D721Med (cell line): ENCODE results near the gene GDA.

ENCODE experiments used
- DNase-seq: peaks from one replicate; pipeline ENCODE4 v3.0.0; 2011; ENCODE audit warnings: low spot score; ENCODE audit not compliant: insufficient read length
- FAIRE-seq: peaks from 2 replicates; lab custom pipeline; 2011; peaks lifted over from hg19 to GRCh38; lab: Jason Lieb, UNC
- TF ChIP-seq, protein P1 (sequence below): IDR thresholded peaks from 2 replicates; pipeline ENCODE4 v1.5.1; 2012; ENCODE audit warnings: mild to moderate bottlenecking, control low read depth; ENCODE audit not compliant: insufficient read depth; ENCODE audit errors: missing control alignments

Gene GDA

DNA sequence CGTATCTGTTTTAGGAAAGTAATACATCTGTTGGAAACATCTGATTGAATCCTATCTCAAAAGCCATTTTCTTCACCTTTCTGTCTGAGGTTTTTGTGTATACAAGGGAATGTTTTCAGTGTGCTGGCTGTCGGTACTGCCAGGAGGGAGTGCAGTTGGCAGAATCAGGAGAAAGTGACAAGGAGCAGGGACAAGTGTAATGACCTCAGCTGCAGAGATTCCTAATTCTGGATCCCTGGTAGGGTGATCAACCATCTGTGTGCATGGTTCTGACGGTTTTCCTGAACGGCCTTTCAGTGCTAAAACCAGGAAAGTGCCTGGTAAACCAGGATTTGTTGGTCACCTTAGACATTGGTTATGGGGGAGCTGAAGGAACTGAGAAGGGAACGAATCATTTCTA is 1.6 kb upstream of the GDA start:
- FAIRE-seq, result no peak
- TF ChIP-seq, protein P1, sequence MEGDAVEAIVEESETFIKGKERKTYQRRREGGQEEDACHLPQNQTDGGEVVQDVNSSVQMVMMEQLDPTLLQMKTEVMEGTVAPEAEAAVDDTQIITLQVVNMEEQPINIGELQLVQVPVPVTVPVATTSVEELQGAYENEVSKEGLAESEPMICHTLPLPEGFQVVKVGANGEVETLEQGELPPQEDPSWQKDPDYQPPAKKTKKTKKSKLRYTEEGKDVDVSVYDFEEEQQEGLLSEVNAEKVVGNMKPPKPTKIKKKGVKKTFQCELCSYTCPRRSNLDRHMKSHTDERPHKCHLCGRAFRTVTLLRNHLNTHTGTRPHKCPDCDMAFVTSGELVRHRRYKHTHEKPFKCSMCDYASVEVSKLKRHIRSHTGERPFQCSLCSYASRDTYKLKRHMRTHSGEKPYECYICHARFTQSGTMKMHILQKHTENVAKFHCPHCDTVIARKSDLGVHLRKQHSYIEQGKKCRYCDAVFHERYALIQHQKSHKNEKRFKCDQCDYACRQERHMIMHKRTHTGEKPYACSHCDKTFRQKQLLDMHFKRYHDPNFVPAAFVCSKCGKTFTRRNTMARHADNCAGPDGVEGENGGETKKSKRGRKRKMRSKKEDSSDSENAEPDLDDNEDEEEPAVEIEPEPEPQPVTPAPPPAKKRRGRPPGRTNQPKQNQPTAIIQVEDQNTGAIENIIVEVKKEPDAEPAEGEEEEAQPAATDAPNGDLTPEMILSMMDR, result no peak
- no peak for DNase-seq

DNA sequence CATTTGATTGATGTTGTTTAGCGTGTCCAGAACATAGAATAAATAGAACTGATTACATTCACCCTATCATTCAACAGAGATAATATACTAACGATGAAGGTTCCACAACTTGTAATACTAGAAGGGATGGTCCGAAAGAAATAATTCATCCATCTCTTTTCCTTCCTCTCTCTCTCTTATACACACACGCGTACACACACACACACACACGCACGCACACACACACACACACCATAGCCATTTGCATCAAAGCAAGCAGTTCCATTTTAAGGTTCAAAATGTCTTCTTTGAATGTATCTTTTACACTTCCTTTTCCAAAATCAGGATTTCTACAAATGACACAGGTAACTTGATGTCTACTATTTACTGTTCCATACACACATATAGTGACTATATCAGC is 887 bp downstream of the GDA start:
- FAIRE-seq (no peak), DNase-seq (no peak)
- TF ChIP-seq, protein P1, result no peak

DNA sequence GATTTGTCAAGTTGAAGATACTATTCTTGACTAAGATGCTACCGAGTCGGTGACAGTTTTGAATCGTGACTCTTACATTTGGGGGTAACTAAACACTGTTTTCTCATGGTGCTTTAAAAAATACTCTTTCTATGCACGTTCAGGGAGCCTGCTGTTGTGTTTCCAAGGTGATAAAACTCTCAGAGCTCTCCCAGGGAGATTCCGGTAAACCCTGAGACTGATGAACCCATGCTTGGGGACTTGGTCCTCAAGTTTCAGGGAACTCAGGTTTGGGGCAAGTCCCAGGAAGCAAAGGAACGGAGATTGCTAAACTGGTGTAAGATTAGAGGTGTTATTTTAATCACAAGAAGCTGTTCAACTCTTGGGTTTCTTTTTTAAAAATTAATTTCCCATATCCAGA is 1.4 kb downstream of the GDA start:
- no peak for DNase-seq
- TF ChIP-seq, protein P1, result no peak
- FAIRE-seq, result no peak

DNA sequence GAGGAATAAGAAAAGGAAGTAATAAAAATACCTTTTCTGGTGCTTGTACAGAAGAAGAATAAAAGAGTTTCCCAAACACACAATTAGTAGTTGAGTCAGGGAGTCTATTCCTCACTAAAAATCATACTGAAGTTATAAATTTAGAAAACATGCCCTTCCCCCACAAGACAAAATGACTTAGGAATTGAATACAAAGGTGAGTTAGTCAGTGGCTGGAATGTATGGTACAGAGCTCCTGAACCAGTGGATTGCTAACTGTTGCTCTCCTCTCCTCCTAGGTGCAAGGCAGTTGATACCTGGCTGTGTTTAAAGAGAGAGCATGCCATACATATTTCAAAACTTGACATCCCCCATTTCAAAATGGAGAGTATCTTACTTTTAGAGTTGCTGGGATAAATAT is 1.9 kb downstream of the GDA start:
- FAIRE-seq (no peak), DNase-seq (no peak)
- TF ChIP-seq, protein P1, result no peak

DNA sequence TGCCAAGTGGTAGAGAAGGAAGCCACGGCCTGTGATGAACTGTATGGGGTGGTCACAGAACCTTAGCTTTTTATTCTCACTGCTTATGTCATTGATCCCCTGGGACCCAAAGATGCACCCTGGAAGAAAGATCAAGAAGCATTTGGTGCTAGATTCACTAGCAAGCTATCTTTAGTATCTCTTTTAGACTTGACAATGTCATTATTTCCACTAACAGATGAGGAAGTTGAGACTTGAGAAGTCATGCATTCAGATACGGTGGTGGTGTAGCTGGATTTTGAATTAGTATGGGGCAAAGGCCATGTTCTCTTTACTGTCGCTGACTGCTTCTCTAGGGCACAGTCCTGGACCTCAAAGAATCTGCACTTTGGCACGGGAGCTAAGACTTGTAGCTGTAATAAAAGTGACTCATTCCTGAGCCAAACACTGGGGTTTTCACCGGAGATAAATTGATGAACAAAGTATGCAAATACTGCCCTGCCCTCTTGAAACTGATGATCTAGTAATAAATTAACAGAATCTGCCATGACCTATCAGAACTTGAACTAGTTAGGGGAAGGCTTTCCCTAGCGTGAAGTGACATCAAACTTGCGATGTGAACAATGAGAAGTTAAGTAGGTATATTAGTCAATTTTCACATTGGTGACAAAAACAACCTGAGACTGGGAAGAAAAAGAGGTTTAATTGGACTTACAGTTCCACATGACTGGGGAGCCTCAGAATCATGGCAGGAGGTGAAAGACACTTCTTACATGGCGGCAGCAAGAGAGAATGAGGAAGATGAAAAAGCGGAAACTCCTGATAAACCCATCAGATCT is 5.4 kb downstream of the GDA start:
- TF ChIP-seq, protein P1, result no peak
- FAIRE-seq (no peak), DNase-seq (no peak)

DNA sequence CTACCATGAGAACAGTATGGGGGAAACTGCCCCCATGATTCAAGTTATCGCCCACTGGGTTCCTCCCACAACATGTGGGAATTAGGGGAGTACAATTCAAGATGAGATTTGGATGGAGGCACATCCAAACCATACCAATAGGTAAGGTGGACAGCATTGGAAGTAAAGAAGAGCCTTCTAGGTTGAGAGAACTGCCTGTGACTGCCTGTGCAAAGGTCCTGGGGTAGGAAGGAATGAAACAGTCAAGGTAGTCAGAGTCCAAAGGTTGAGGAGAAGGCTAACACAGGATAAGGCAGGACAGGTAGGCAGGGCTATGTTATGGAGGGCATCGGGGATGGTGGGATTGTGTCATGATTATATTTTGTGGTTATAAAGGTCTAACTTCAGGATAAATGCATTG is 6.1 kb downstream of the GDA start:
- no peak for FAIRE-seq
- no peak for DNase-seq
- TF ChIP-seq, protein P1, result no peak

DNA sequence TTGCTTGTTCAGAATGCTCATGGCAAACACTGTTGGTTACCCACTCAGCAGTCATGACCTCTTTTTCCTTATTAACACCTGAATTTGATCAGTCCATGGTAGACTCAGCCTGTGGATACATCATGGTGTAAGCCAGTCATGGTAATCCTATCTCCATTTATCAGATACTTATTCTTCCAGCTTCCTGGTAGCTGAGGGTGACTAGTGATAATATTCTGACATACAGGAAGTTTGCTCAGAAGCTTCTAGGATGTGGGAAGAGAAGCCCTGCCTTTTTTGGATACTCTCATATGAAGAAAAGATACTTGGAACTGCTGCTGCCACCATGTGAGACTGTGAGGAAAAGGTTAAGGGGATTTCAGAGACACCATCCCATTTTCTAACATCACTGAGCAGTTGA is 7.3 kb downstream of the GDA start:
- DNase-seq (no peak), FAIRE-seq (no peak)
- TF ChIP-seq, protein P1, result no peak
